MV-4-11 (cell line): ENCODE data around the gene SERP2.
A peak's percentile ranks its signal among the peaks of the same experiment; 100 is the strongest.

Source experiments
- DNase-seq: peaks from one replicate; lab custom pipeline; 2025; lab: John Stamatoyannopoulos, UW

The SERP2 gene

GRCh38 chr13:44359983-44360375 lies 13.6 kb upstream of the SERP2 start:
- DNase-seq, result no peak

- peak; percentile 22 for DNase-seq
Observed at GRCh38 chr13:44362394-44363040, 11.1 kb upstream of the SERP2 start.

- DNase-seq, result no peak
Observed at GRCh38 chr13:44363631-44364344, 9.8 kb upstream of the SERP2 start.

- DNase-seq, result no peak
Observed at GRCh38 chr13:44364345-44365000, 9.2 kb upstream of the SERP2 start.

GRCh38 chr13:44365008-44365407 lies 8.6 kb upstream of the SERP2 start:
- DNase-seq, result no peak

GRCh38 chr13:44365899-44366298 lies 7.7 kb upstream of the SERP2 start:
- DNase-seq, result no peak

- DNase-seq, result peak; percentile 39
Observed at GRCh38 chr13:44368062-44368591, 5.5 kb upstream of the SERP2 start.

- no peak for DNase-seq
Observed at GRCh38 chr13:44368599-44369368, 4.8 kb upstream of the SERP2 start.

GRCh38 chr13:44371421-44371820 lies 2.2 kb upstream of the SERP2 start:
- no peak for DNase-seq

- no peak for DNase-seq
Observed at GRCh38 chr13:44373247-44373600, 400 bp upstream of the SERP2 start.

- no peak for DNase-seq
Observed at GRCh38 chr13:44374348-44374712, 706 bp downstream of the SERP2 start.

- DNase-seq, result no peak
Observed at GRCh38 chr13:44378277-44378676, 4.7 kb downstream of the SERP2 start.

- no peak for DNase-seq
Observed at GRCh38 chr13:44379885-44380284, 6.3 kb downstream of the SERP2 start.

- DNase-seq, result peak; percentile 12
Observed at GRCh38 chr13:44380404-44381165, 7.0 kb downstream of the SERP2 start.

GRCh38 chr13:44382635-44383145 lies 9.1 kb downstream of the SERP2 start:
- no peak for DNase-seq

- DNase-seq, result no peak
Observed at GRCh38 chr13:44383945-44384344, 10.3 kb downstream of the SERP2 start.

- no peak for DNase-seq
Observed at GRCh38 chr13:44384778-44385177, 11.2 kb downstream of the SERP2 start.

- peak; percentile 35 for DNase-seq
Observed at GRCh38 chr13:44385401-44385800, 11.8 kb downstream of the SERP2 start.

- DNase-seq, result peak; percentile 79
Observed at GRCh38 chr13:44385847-44386246, 12.2 kb downstream of the SERP2 start.

GRCh38 chr13:44386913-44387556 lies 13.4 kb downstream of the SERP2 start:
- no peak for DNase-seq
